HG02678 (cell line): Measurements from ENCODE around the gene CLRN3.

Experiments
- ATAC-seq: cut with Tn5 transposase; IDR thresholded peaks from one replicate; pipeline ENCODE4 v1.9.1; 2021; ENCODE audit warnings: mild to moderate bottlenecking, moderate library complexity; ENCODE audit not compliant: unreplicated experiment

Gene CLRN3

GRCh38 chr10:127875916-127876315 is 16.8 kb downstream of the CLRN3 start:
- no peak for ATAC-seq

GRCh38 chr10:127875449-127875765 is 17.3 kb downstream of the CLRN3 start:
- no peak for ATAC-seq

DNA sequence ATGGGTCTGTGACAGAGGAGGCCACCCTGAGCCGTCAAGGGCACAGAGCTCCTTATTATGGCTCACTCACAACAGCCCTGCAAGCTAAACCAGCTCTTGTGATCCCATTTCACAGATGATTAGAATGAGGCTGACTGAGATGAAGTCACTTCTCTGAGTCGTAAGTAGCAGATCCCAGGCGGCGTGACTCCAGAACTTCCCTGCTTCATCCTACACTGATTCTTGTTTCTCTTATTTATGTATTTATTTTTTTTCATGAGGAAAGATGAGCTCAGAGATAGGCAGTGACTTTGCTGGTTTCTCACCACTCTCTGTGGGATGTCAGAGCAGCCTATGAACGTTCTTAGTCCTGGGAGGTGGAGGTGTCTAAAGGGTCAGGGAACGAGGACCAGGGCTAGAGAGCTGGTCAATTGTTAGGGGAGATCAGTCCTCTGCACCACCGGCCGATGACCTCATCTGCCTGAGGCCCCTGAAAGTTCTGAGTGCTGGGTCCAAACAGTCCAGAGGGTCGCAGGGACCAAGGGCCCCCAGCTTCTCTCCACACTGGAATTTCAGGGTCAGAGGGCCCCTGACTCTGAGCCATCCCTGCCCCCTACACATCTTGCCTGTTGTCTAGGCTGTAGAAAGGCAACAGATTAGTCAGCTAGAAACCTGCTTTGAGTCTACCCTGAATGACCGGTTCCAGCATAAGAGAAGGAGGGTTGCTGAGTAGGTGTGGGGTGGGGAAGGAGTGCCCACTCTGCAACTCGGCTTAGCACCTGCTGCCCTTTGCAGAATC is 17.9 kb downstream of the CLRN3 start:
- ATAC-seq = no peak

GRCh38 chr10:127873901-127874470 is 18.8 kb downstream of the CLRN3 start:
- ATAC-seq = no peak

GRCh38 chr10:127872871-127873600 is 19.7 kb downstream of the CLRN3 start:
- ATAC-seq = no peak

GRCh38 chr10:127872011-127872761 is 20.6 kb downstream of the CLRN3 start:
- no peak for ATAC-seq

GRCh38 chr10:127871631-127872010 is 21.1 kb downstream of the CLRN3 start:
- no peak for ATAC-seq

GRCh38 chr10:127869329-127869728 is 23.4 kb downstream of the CLRN3 start:
- no peak for ATAC-seq

GRCh38 chr10:127867805-127868204 is 24.9 kb downstream of the CLRN3 start:
- no peak for ATAC-seq

GRCh38 chr10:127866276-127867013 is 26.3 kb downstream of the CLRN3 start:
- no peak for ATAC-seq

DNA sequence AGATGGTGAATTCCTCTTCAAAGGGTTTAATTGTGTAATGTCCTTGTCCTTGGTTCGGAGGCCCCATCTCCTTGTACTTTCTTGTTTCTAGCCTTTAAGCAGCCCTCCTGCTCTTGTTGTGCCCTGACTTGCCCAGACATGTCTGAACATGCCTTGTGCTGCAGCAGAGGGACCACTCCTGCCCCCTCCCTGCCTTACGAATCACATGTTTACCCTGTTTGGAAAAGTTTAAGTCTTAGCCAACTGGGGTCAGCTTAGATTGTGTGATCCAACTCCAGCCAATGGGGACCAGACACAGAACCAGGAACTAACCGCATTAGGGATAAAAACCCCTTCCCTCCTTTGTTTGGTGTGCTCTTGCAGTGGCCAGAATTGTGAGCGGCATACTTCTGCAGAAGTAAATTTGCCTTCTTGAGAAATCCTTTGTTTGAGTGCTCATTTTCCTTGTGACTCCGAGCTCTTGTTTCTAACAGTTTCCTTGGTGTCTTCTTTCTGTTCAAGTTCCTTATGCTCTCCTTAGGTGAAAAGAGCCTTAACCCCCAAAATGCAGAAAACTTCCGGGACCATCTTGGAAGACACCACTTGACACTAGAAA is 29.4 kb downstream of the CLRN3 start:
- no peak for ATAC-seq

DNA sequence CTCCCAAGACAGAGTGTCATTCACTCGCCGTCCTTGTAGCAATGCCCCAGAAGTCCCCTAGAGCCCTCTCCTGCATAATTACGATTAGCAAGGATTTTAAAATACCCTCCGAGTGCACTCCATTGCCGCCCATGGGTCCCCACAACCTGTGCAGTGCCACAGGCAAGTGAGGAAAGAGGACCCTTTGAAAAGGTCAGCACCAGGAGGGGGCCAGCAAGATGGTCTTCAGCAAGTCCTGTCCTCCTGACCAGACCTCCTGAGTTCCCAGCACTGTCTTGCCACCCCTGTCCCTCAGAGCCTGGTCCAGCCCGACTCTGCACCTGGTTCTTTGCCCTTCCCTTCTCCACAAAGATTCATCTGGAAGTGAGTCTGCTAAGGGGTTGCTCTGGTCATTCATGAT is 32.1 kb downstream of the CLRN3 start:
- no peak for ATAC-seq

GRCh38 chr10:127855976-127856375 is 36.8 kb downstream of the CLRN3 start:
- no peak for ATAC-seq

GRCh38 chr10:127855591-127855881 is 37.2 kb downstream of the CLRN3 start:
- no peak for ATAC-seq

- peak; percentile 65 for ATAC-seq
Observed at GRCh38 chr10:127854769-127855590, 37.8 kb downstream of the CLRN3 start.

DNA sequence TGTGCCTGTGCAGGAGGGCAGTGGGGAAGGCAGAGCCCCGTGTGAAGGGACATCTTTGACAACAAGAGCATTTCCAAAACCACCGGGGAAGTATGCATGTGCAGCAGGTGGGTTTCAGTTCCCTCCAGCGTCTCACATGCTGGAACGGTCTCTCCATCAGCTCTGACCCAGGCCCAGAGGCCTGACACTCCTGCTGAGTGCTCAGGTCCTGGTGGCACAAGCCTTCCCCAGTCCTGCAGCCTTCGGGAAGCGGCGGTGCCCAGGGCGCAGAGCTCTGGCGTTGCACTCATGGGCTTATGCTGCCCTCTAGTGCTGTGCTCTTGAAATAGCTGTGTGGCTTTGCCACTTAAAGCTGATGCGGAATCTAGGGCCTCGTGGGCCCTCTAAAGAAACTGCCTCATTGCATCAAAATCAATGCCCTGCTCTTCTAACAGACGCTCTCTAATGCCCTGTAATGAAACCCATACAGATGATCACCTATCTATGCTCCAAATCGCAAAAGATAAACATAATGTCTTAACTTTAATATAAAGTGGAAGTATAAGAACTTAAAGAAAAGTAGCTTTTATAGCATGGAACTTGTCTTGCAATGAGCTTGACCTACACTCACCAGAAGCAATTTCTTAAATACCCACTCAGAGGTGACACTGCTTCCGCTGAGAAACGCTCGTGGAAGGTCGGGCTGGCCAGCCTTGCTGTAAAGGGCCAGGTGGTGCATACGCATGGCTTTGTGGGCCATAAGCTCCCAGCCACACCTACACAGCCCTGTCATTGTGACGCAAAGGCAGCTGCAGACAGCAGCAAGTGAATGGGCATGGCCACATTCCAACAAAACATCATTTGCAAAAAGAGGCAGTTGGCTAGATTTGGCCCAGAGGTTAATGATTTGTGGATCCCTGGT is 38.6 kb downstream of the CLRN3 start:
- peak; percentile 58 for ATAC-seq

- ATAC-seq = no peak
Observed at GRCh38 chr10:127852456-127852855, 40.3 kb downstream of the CLRN3 start.

GRCh38 chr10:127851661-127852194 is 41.0 kb downstream of the CLRN3 start:
- ATAC-seq = no peak
